Endodermal cell (in vitro differentiated cells): ENCODE data around the gene RBM20. TPM values are rescaled to one million over a fixed set of nuclear protein-coding genes. Genes with fewer than 3 reads are reported as not detected.

Experiments used
- DNase-seq: peaks from one replicate; pipeline ENCODE4 v3.0.0-alpha.2; 2017
- H3K27ac ChIP-seq: 2 replicates; pipeline ENCODE4 v1.5.1; 2013; ENCODE audit warnings: mild to moderate bottlenecking, low read depth, low read length, moderate library complexity
- H3K27me3 ChIP-seq: 2 replicates; pipeline ENCODE4 v1.6.1; 2013; ENCODE audit warnings: mild to moderate bottlenecking, low read length, moderate library complexity; ENCODE audit not compliant: insufficient read depth, control insufficient read depth, poor library complexity, severe bottlenecking
- H3K36me3 ChIP-seq: 2 replicates; pipeline ENCODE4 v1.7.0; 2013; ENCODE audit warnings: mild to moderate bottlenecking, low read length, moderate library complexity; ENCODE audit not compliant: control insufficient read depth, insufficient read depth
- H3K4me1 ChIP-seq: one replicate; pipeline ENCODE4 v1.7.0; 2013; ENCODE audit warnings: low read length; ENCODE audit not compliant: control insufficient read depth, insufficient read depth
- H3K4me3 ChIP-seq: 2 replicates; pipeline ENCODE4 v1.5.1; 2013; ENCODE audit warnings: mild to moderate bottlenecking, low read length, moderate library complexity
- H3K9ac ChIP-seq: 2 replicates; pipeline ENCODE4 v1.6.1; 2013; ENCODE audit warnings: mild to moderate bottlenecking, low read length, moderate library complexity; ENCODE audit not compliant: poor library complexity, severe bottlenecking; ENCODE audit errors: extremely low read depth
- H3K9me3 ChIP-seq: 2 replicates; pipeline ENCODE4 v1.6.1; 2013; ENCODE audit warnings: mild to moderate bottlenecking, low read length, moderate library complexity; ENCODE audit not compliant: control insufficient read depth
- H3K27ac Mint-ChIP-seq: 2 replicates; pipeline ENCODE4 v1.8.0; 2020; ENCODE audit warnings: mixed read lengths
- H3K27me3 Mint-ChIP-seq: 2 replicates; pipeline ENCODE4 v1.8.0; 2021; ENCODE audit warnings: mild to moderate bottlenecking, mixed read lengths; ENCODE audit not compliant: insufficient read depth
- H3K36me3 Mint-ChIP-seq: 2 replicates; pipeline ENCODE4 v1.8.0; 2020; ENCODE audit warnings: low read depth, mixed read lengths
- H3K4me1 Mint-ChIP-seq: 2 replicates; pipeline ENCODE4 v1.8.0; 2020; ENCODE audit warnings: mixed read lengths
- H3K4me3 Mint-ChIP-seq: 2 replicates; pipeline ENCODE4 v1.8.0; 2020; ENCODE audit warnings: mild to moderate bottlenecking, moderate library complexity, mixed read lengths
- H3K9me3 Mint-ChIP-seq: 2 replicates; pipeline ENCODE4 v1.8.0; 2020; ENCODE audit warnings: mild to moderate bottlenecking, mixed read lengths
- WGBS, 2 experiments: methylation state at CpG; one replicate each; pipeline versions ENCODE4 v1.1.5 to v1.1.7; 2013; ENCODE audit warnings: missing lambda C conversion rate in 2 of 2, mixed read lengths in 1 of 2; ENCODE audit not compliant: insufficient coverage in 1 of 2, insufficient read length in 1 of 2; 5-methylcytosine and 5-hydroxymethylcytosine counted together
- total RNA-seq, 2 donors: library from RNA; stranded (reverse); fragmentation: NEBNext Ultra II Directional in 1 of 2; extraction: Animal tissue kit (Norgen Biotek cat#: 25700) in 1 of 2; gene quantifications; 2 replicates in 1 of 2; 3 replicates in 1 of 2; pipeline ENCODE4 v1.2.1, GENCODE V29; 2021
- TF ChIP-seq, protein P1 (sequence below): fragments of 200-600 bp; sonication (generic); conservative IDR thresholded peaks from 2 replicates; pipeline ENCODE4 v1.5.0; 2021; ENCODE audit warnings: antibody characterized with exemption, mild to moderate bottlenecking

The RBM20 gene
- total RNA-seq, 2 donors from 2014 or later = 6.2 to 7.0 TPM

DNA sequence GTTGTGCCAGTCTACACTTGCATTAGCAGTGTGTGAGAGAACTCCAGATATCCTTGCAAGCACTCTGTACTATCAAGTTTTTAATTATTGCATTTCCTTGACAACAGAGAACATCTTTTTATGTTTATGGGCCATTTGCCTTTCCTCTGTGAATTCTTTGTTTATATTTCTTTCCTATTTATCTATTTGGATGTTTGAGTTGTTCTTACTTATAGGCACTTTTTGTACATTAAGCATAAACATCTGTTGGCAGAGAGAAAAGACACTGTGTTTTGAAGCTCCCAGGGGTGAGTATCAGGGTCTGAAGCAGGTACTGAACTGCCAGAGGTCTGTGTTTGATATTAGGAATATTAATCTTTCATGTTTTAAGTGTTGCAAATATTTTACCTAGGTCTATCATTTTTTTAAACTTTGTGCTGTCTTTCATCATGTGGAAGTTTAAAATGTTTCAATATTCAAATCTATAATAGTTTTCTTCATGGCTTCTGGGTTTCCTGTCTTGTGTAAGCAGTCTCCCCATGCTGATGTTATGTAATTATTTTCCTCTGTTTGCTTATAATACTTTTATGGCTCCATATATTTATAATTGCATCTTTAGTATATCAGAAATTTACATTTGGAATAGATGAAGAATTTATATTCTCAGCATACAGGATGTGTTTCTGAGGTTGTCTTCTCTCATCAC is 209.9 kb downstream of the RBM20 start:
- H3K4me1 ChIP-seq = peaks cover 11% of the 10 kb centered on the region
- H3K27ac ChIP-seq = no peak overlapping the region
- Mint-ChIP-seq H3K9me3 (peaks cover 15% of the 10 kb centered on the region), H3K27ac (no peak overlapping the region), H3K4me1 (peaks cover 17% of the 10 kb centered on the region), H3K36me3 (no peaks in the 10 kb centered on the region), H3K27me3 (peaks cover 27% of the 10 kb centered on the region), H3K4me3 (no peak overlapping the region)
- DNase-seq = no peak
- H3K27me3 ChIP-seq = peaks cover 24% of the 10 kb centered on the region
- H3K36me3 ChIP-seq = no peaks in the 10 kb centered on the region
- no peak overlapping the region for H3K4me3 ChIP-seq
- H3K9ac ChIP-seq = no peak overlapping the region
- peaks cover 14% of the 10 kb centered on the region for H3K9me3 ChIP-seq
- TF ChIP-seq, protein P1, sequence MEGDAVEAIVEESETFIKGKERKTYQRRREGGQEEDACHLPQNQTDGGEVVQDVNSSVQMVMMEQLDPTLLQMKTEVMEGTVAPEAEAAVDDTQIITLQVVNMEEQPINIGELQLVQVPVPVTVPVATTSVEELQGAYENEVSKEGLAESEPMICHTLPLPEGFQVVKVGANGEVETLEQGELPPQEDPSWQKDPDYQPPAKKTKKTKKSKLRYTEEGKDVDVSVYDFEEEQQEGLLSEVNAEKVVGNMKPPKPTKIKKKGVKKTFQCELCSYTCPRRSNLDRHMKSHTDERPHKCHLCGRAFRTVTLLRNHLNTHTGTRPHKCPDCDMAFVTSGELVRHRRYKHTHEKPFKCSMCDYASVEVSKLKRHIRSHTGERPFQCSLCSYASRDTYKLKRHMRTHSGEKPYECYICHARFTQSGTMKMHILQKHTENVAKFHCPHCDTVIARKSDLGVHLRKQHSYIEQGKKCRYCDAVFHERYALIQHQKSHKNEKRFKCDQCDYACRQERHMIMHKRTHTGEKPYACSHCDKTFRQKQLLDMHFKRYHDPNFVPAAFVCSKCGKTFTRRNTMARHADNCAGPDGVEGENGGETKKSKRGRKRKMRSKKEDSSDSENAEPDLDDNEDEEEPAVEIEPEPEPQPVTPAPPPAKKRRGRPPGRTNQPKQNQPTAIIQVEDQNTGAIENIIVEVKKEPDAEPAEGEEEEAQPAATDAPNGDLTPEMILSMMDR = no peak

- peaks cover 23% of the 10 kb centered on the region for H3K27me3 ChIP-seq
- peaks cover 14% of the 10 kb centered on the region for H3K9me3 ChIP-seq
- H3K4me1 ChIP-seq = peaks cover 15% of the 10 kb centered on the region
- H3K27ac ChIP-seq = peak overlapping the region; percentile 7
- TF ChIP-seq, protein P1 = no peak
- Mint-ChIP-seq H3K4me1 (peaks cover 31% of the 10 kb centered on the region), H3K9me3 (peaks cover 15% of the 10 kb centered on the region), H3K27ac (peak overlapping the region; percentile 58), H3K4me3 (peak overlapping the region; percentile 20), H3K36me3 (no peaks in the 10 kb centered on the region), H3K27me3 (peaks cover 24% of the 10 kb centered on the region)
- H3K36me3 ChIP-seq = no peaks in the 10 kb centered on the region
- 48 to 66% methylated on average over 7 to 12 of the region's 12 CpGs for WGBS, 2 experiments
- DNase-seq = peak; percentile 59
- H3K9ac ChIP-seq = no peak overlapping the region
- peak overlapping the region; percentile 11 for H3K4me3 ChIP-seq
Observed at GRCh38 chr10:110857265-110858171, 213.4 kb downstream of the RBM20 start.

GRCh38 chr10:110858297-110858934 is 214.3 kb downstream of the RBM20 start:
- no peaks in the 10 kb centered on the region for H3K36me3 ChIP-seq
- H3K4me3 ChIP-seq = peak overlapping the region; percentile 11
- Mint-ChIP-seq H3K27me3 (peaks cover 18% of the 10 kb centered on the region), H3K4me3 (peak overlapping the region; percentile 20), H3K36me3 (no peaks in the 10 kb centered on the region), H3K4me1 (peaks cover 31% of the 10 kb centered on the region), H3K27ac (no peak overlapping the region), H3K9me3 (peaks cover 15% of the 10 kb centered on the region)
- H3K4me1 ChIP-seq = peaks cover 12% of the 10 kb centered on the region
- TF ChIP-seq, protein P1 = no peak
- H3K27ac ChIP-seq = peak overlapping the region; percentile 7
- peak; percentile 19 for DNase-seq
- H3K9ac ChIP-seq = no peak overlapping the region
- peaks cover 14% of the 10 kb centered on the region for H3K9me3 ChIP-seq
- 64% methylated on average over 1 of the region's 1 CpG; no CpG with 5 or more reads in 1 of the 2 experiments for WGBS, 2 experiments
- peaks cover 14% of the 10 kb centered on the region for H3K27me3 ChIP-seq
